ENCODE results near the gene PRR20G.

PRR20G gene

GRCh38 chr3:127287840-127288239 is at the start of gene PRR20G:
PRR20G (minus strand) TSS chr3:127288046; CDS start chr3:127287365, 681 bp downstream.
- Histone ChIP-seq H3K36me3 (no peaks in the 10 kb centered on the region), H3K4me3 (ENCODE audit: low read depth in 1 of 2, low read length in 1 of 2) (no peak within 1 kb of the TSS), H3K9me3 (no peaks in the 10 kb centered on the region), H3K27ac (no peak within 1 kb of the TSS), H3K4me1 (ENCODE audit: control insufficient read depth in 1 of 2, insufficient read depth in 1 of 2, low read depth in 1 of 2, low read length in 1 of 2) (no peaks in the 10 kb centered on the region), H3K27me3 (no peaks in the 10 kb centered on the region)
- TF ChIP-seq CTCF (IDR thresholded peaks at IDR 0.05), result no peak

- no peaks in the 10 kb centered on the region for H3K36me3 ChIP-seq
- H3K9me3 ChIP-seq, result no peaks in the 10 kb centered on the region
- no peaks in the 10 kb centered on the region for H3K4me1 ChIP-seq (ENCODE audit: control insufficient read depth in 1 of 2, insufficient read depth in 1 of 2, low read depth in 1 of 2, low read length in 1 of 2)
- no peak overlapping the region for H3K4me3 ChIP-seq (ENCODE audit: low read depth in 1 of 2, low read length in 1 of 2)
- H3K27me3 ChIP-seq, result peaks cover 60% of the 10 kb centered on the region
- no peak for TF ChIP-seq CTCF (IDR thresholded peaks at IDR 0.05)
- no peak overlapping the region for H3K27ac ChIP-seq
These were observed 49.2 kb upstream of the PRR20G start for GRCh38 chr3:127337001-127337400.

- peaks cover 56% of the 10 kb centered on the region for H3K27me3 ChIP-seq
- H3K27ac ChIP-seq, result no peak overlapping the region
- H3K4me1 ChIP-seq (ENCODE audit: control insufficient read depth in 1 of 2, insufficient read depth in 1 of 2, low read depth in 1 of 2, low read length in 1 of 2), result no peaks in the 10 kb centered on the region
- no peak overlapping the region for H3K4me3 ChIP-seq (ENCODE audit: low read depth in 1 of 2, low read length in 1 of 2)
- TF ChIP-seq CTCF (IDR thresholded peaks at IDR 0.05), result no peak
- no peaks in the 10 kb centered on the region for H3K36me3 ChIP-seq
- no peaks in the 10 kb centered on the region for H3K9me3 ChIP-seq
These were observed 48.3 kb upstream of the PRR20G start for GRCh38 chr3:127336101-127336500.

GRCh38 chr3:127330385-127330784 is 42.5 kb upstream of the PRR20G start:
- H3K4me1 ChIP-seq (ENCODE audit: control insufficient read depth in 1 of 2, insufficient read depth in 1 of 2, low read depth in 1 of 2, low read length in 1 of 2), result no peaks in the 10 kb centered on the region
- H3K4me3 ChIP-seq (ENCODE audit: low read depth in 1 of 2, low read length in 1 of 2), result no peak overlapping the region
- no peaks in the 10 kb centered on the region for H3K9me3 ChIP-seq
- H3K27me3 ChIP-seq, result peaks cover 1% of the 10 kb centered on the region
- H3K36me3 ChIP-seq, result no peaks in the 10 kb centered on the region
- no peak overlapping the region for H3K27ac ChIP-seq
- no peak for TF ChIP-seq CTCF (IDR thresholded peaks at IDR 0.05)

- TF ChIP-seq CTCF (IDR thresholded peaks at IDR 0.05), result no peak
- H3K4me3 ChIP-seq (ENCODE audit: low read depth in 1 of 2, low read length in 1 of 2), result no peak overlapping the region
- no peaks in the 10 kb centered on the region for H3K9me3 ChIP-seq
- no peak overlapping the region for H3K27ac ChIP-seq
- H3K36me3 ChIP-seq, result no peaks in the 10 kb centered on the region
- no peaks in the 10 kb centered on the region for H3K27me3 ChIP-seq
- H3K4me1 ChIP-seq (ENCODE audit: control insufficient read depth in 1 of 2, insufficient read depth in 1 of 2, low read depth in 1 of 2, low read length in 1 of 2), result no peaks in the 10 kb centered on the region
These were observed 41.9 kb upstream of the PRR20G start for GRCh38 chr3:127329631-127330285.

Data from neutrophil (primary cell).